SK-N-SH (cell line): ENCODE measurements around the gene EAF1. TPM values are rescaled to one million over a fixed set of nuclear protein-coding genes. Genes with fewer than 3 reads are reported as not detected.

Experiments
- CTCF ChIA-PET: fragments of 300-600, 350-600 bp; formaldehyde crosslinking; extraction: SDS; loops from one replicate; lab custom pipeline; 2021; lab: Yijun Ruan, JAX
- POLR2A ChIA-PET: fragments of 350-600 bp; sonication (Branson Sonifier 250); formaldehyde crosslinking; extraction: SDS; loops from one replicate; lab custom pipeline; 2020; ENCODE audit warnings: antibody characterized with exemption, inconsistent platforms; lab: Yijun Ruan, JAX
- DNase-seq: peaks from one replicate; pipeline ENCODE4 v3.0.0; 2012
- H2AFZ ChIP-seq: fragments of 200-600 bp; sonication (generic); 2 replicates; pipeline ENCODE4 v1.8.1; 2016; ENCODE audit warnings: antibody characterized with exemption, mild to moderate bottlenecking, low read depth
- H3F3A ChIP-seq: fragments of 200-600 bp; sonication (generic); replicated peaks from 2 replicates; pipeline ENCODE3; 2016; ENCODE audit warnings: antibody characterized with exemption, mild to moderate bottlenecking; ENCODE audit not compliant: insufficient read depth
- H3K27ac ChIP-seq, 2 experiments: fragments of 200-500 bp in 1 of 2; fragments of 200-600 bp in 1 of 2; sonication (Bioruptor generic) in 1 of 2; sonication (generic), shearing (Covaris generic) in 1 of 2; 2 replicates each; pipeline versions ENCODE4 v1.5.1 to v1.6.1; 2014 to 2016; ENCODE audit warnings: low read depth in 2 of 2, inconsistent platforms in 1 of 2, low read length in 1 of 2, mild to moderate bottlenecking in 1 of 2, mixed read lengths in 1 of 2
- H3K27me3 ChIP-seq: fragments of 200-600 bp; sonication (generic), shearing (Covaris generic); 2 replicates; pipeline ENCODE4 v1.6.1; 2016; ENCODE audit warnings: mixed run types; ENCODE audit not compliant: insufficient read depth
- H3K36me3 ChIP-seq, 2 experiments: fragments of 200-500 bp in 1 of 2; fragments of 200-600 bp in 1 of 2; sonication (Bioruptor generic) in 1 of 2; sonication (generic) in 1 of 2; replicated peaks in 1 of 2; 2 replicates each; pipeline versions ENCODE3 to v1.5.1; 2014 to 2016; ENCODE audit warnings: low read length in 1 of 2, mild to moderate bottlenecking in 1 of 2; ENCODE audit not compliant: insufficient read depth in 2 of 2, control insufficient read depth in 1 of 2
- H3K4me1 ChIP-seq, 2 experiments: fragments of 200-500 bp in 1 of 2; fragments of 200-600 bp in 1 of 2; sonication (Bioruptor generic) in 1 of 2; sonication (generic), shearing (Covaris generic) in 1 of 2; 2 replicates each; pipeline versions ENCODE4 v1.5.1 to v1.6.1; 2014 to 2016; ENCODE audit warnings: low read depth in 1 of 2, low read length in 1 of 2, mixed run types in 1 of 2; ENCODE audit not compliant: insufficient read depth in 2 of 2, control insufficient read depth in 1 of 2
- H3K4me2 ChIP-seq: fragments of 200-600 bp; sonication (generic), shearing (Covaris generic); 2 replicates; pipeline ENCODE4 v1.6.1; 2017; ENCODE audit warnings: mixed run types
- H3K4me3 ChIP-seq, 2 experiments: fragments of 200-500 bp in 1 of 2; fragments of 200-600 bp in 1 of 2; sonication (Bioruptor generic) in 1 of 2; sonication (generic), shearing (Covaris generic) in 1 of 2; 2 replicates each; pipeline versions ENCODE4 v1.5.1 to v1.8.1; 2014 to 2016; ENCODE audit warnings: low read depth in 2 of 2, inconsistent platforms in 1 of 2, low read length in 1 of 2, mild to moderate bottlenecking in 1 of 2, mixed read lengths in 1 of 2, moderate library complexity in 1 of 2
- H3K79me2 ChIP-seq: fragments of 200-600 bp; sonication (generic); 2 replicates; pipeline ENCODE4 v1.8.1; 2017; ENCODE audit warnings: mild to moderate bottlenecking; ENCODE audit not compliant: insufficient read depth
- H3K9ac ChIP-seq: fragments of 200-600 bp; sonication (generic); 2 replicates; pipeline ENCODE4 v1.6.1; 2017; ENCODE audit warnings: mixed run types
- H3K9me2 ChIP-seq: fragments of 200-600 bp; sonication (generic); 2 replicates; pipeline ENCODE4 v1.6.1; 2017; ENCODE audit warnings: mixed run types
- H3K9me3 ChIP-seq: fragments of 200-600 bp; sonication (generic); 2 replicates; pipeline ENCODE4 v1.6.1; 2017; ENCODE audit warnings: mixed run types, mild to moderate bottlenecking, moderate library complexity
- H4K20me1 ChIP-seq: fragments of 200-600 bp; sonication (generic); 2 replicates; pipeline ENCODE4 v1.6.1; 2017; ENCODE audit warnings: mild to moderate bottlenecking, mixed run types; ENCODE audit not compliant: insufficient read depth
- ELF1 ChIP-seq: IDR thresholded peaks from 2 replicates; pipeline ENCODE4 v1.4.0; 2012
- EZH2phosphoT487 ChIP-seq: fragments of 200-600 bp; sonication (generic); IDR thresholded peaks from 2 replicates; pipeline ENCODE4 v1.6.1; 2017; ENCODE audit warnings: low read depth, mixed run types, mild to moderate bottlenecking, antibody characterized with exemption, moderate library complexity, borderline replicate concordance
- FOXJ3 ChIP-seq: sonication (generic); formaldehyde crosslinking; IDR thresholded peaks from 2 replicates; pipeline ENCODE4 v1.5.1; 2020; ENCODE audit warnings: mild to moderate bottlenecking, missing genetic modification reagents
- FOXM1 ChIP-seq: IDR thresholded peaks from 2 replicates; pipeline ENCODE4 v1.4.0; 2012; ENCODE audit warnings: low read depth, mild to moderate bottlenecking
- GATA2 ChIP-seq: sonication (generic); formaldehyde crosslinking; IDR thresholded peaks from 2 replicates; pipeline ENCODE4 v1.5.0; 2020; ENCODE audit warnings: mild to moderate bottlenecking, missing genetic modification reagents
- JUND ChIP-seq: IDR thresholded peaks from 2 replicates; pipeline ENCODE4 v1.4.0; 2012
- MEF2A ChIP-seq: IDR thresholded peaks from 2 replicates; pipeline ENCODE4 v1.4.0; 2012; ENCODE audit warnings: low read depth, borderline replicate concordance
- NFIC ChIP-seq: IDR thresholded peaks from 2 replicates; pipeline ENCODE4 v1.4.0; 2012; ENCODE audit warnings: borderline replicate concordance
- NRF1 ChIP-seq: IDR thresholded peaks from 2 replicates; pipeline ENCODE4 v1.6.1; 2012; ENCODE audit warnings: low read depth, mild to moderate bottlenecking, low read length
- POLR2AphosphoS5 ChIP-seq: IDR thresholded peaks from 2 replicates; pipeline ENCODE4 v1.6.1; 2012; ENCODE audit warnings: low read depth, low read length
- RCOR1 ChIP-seq: fragments of 150-350 bp; IDR thresholded peaks from 2 replicates; pipeline ENCODE4 v1.6.1; 2017; ENCODE audit warnings: antibody characterized with exemption, low read length
- SIN3A ChIP-seq: IDR thresholded peaks from 2 replicates; pipeline ENCODE4 v1.6.1; 2012; ENCODE audit warnings: low read depth, mild to moderate bottlenecking, low read length, moderate library complexity, borderline replicate concordance
- TCF12 ChIP-seq: IDR thresholded peaks from 2 replicates; pipeline ENCODE4 v1.4.0; 2012
- USF1 ChIP-seq: IDR thresholded peaks from 2 replicates; pipeline ENCODE4 v1.4.0; 2012; ENCODE audit warnings: low read depth, borderline replicate concordance
- WGBS: methylation state at CpG from one replicate; pipeline ENCODE4 v1.1.6; 2017; ENCODE audit warnings: low lambda C conversion rate; 5-methylcytosine and 5-hydroxymethylcytosine counted together
- polyA plus RNA-seq, 3 experiments: library from polyadenylated mRNA; depleted of rRNA; stranded (reverse); fragments of >200 nt; gene quantifications; 2 replicates each; pipeline ENCODE4 v1.2.3, GENCODE V29; 2012
- TF ChIP-seq, protein P1 (sequence below): fragments of 150-350 bp; IDR thresholded peaks from 2 replicates; pipeline ENCODE4 v1.6.1; 2016; ENCODE audit warnings: mild to moderate bottlenecking, low read depth, low read length
- TF ChIP-seq, protein P2 (sequence below): fragments of 200-600 bp; sonication (generic); IDR thresholded peaks from 2 replicates; pipeline ENCODE4 v1.6.1; 2017; ENCODE audit warnings: antibody characterized with exemption, mild to moderate bottlenecking, moderate library complexity
- TF ChIP-seq, protein P3 (sequence below): IDR thresholded peaks from 2 replicates; pipeline ENCODE4; 2012

EAF1 gene
- polyA plus RNA-seq, 1 of the 3 experiments (the other 2 are of a cell fraction) = 10.0 TPM

DNA sequence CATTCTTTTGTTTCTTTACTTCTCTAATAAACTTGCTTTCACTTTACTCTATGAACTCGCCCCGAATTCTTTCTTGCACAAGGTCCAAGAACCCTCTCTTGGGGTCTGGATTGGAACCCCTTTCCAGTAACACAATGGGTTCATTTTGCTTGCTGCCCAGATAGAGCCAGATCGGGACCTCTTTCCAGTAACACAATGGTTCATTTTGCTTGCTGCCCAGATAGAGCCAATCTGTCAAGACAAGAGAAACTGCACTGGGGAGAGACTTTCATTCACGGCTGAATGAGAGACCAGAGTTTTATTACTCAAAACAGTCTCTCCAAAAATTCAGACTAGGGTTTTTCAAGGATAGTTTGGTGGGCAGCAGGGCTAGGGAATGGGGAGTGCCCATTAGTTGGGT lies 25.5 kb upstream of the EAF1 start:
- CTCF ChIA-PET = interaction anchor here (8.1 kb wide), 1 partner anchor 198 kb away, joined by 53 read pairs; the partner anchor contains the start of gene CAPN7
- H3K9me3 ChIP-seq = no peaks in the 10 kb centered on the region
- H3K4me1 ChIP-seq = no peaks in the 10 kb centered on the region
- H3K9me2 ChIP-seq = no peaks in the 10 kb centered on the region
- H3K27ac ChIP-seq = no peak overlapping the region
- H3K4me3 ChIP-seq = no peak overlapping the region
- peaks cover 5% of the 10 kb centered on the region for H3F3A ChIP-seq
- no peaks in the 10 kb centered on the region for H4K20me1 ChIP-seq
- no peaks in the 10 kb centered on the region for H3K79me2 ChIP-seq
- POLR2A ChIA-PET = no interaction called here
- H3K36me3 ChIP-seq = no peaks in the 10 kb centered on the region
- no peak for DNase-seq
- no peak overlapping the region for H3K4me2 ChIP-seq
- H2AFZ ChIP-seq = no peak overlapping the region
- no peaks in the 10 kb centered on the region for H3K27me3 ChIP-seq
- H3K9ac ChIP-seq = no peak overlapping the region
- TF ChIP-seq TCF12 = no peak
- TF ChIP-seq GATA2 = no peak
- no peak for TF ChIP-seq SIN3A
- no peak for TF ChIP-seq EZH2phosphoT487
- no peak for TF ChIP-seq NFIC
- TF ChIP-seq JUND = no peak
- no peak for TF ChIP-seq ELF1
- TF ChIP-seq, protein P1, sequence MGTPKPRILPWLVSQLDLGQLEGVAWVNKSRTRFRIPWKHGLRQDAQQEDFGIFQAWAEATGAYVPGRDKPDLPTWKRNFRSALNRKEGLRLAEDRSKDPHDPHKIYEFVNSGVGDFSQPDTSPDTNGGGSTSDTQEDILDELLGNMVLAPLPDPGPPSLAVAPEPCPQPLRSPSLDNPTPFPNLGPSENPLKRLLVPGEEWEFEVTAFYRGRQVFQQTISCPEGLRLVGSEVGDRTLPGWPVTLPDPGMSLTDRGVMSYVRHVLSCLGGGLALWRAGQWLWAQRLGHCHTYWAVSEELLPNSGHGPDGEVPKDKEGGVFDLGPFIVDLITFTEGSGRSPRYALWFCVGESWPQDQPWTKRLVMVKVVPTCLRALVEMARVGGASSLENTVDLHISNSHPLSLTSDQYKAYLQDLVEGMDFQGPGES = no peak
- no peak for TF ChIP-seq FOXM1
- TF ChIP-seq, protein P2, sequence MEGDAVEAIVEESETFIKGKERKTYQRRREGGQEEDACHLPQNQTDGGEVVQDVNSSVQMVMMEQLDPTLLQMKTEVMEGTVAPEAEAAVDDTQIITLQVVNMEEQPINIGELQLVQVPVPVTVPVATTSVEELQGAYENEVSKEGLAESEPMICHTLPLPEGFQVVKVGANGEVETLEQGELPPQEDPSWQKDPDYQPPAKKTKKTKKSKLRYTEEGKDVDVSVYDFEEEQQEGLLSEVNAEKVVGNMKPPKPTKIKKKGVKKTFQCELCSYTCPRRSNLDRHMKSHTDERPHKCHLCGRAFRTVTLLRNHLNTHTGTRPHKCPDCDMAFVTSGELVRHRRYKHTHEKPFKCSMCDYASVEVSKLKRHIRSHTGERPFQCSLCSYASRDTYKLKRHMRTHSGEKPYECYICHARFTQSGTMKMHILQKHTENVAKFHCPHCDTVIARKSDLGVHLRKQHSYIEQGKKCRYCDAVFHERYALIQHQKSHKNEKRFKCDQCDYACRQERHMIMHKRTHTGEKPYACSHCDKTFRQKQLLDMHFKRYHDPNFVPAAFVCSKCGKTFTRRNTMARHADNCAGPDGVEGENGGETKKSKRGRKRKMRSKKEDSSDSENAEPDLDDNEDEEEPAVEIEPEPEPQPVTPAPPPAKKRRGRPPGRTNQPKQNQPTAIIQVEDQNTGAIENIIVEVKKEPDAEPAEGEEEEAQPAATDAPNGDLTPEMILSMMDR = no peak
- no peak for TF ChIP-seq USF1
- TF ChIP-seq MEF2A = no peak
- WGBS = 92% methylated on average over 4 of the region's 4 CpGs

DNA sequence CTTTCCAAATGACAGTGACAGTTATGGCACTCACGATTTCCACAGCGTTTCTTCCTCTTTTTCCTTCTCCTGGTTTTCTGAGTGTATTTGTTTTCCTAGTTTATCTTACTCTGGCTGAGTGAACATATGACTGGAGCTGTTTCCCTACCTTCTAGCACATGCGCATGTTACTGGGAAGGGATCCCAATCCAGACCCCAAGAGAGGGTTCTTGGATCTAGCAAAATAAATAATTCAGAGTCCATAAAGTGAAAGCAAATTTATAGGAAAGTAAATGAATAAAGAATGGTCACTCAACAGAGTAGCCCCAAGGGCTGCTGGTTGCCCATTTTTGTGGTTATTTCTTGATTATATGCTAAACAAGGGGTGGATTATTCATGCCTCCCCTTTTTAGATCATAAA lies 23.9 kb upstream of the EAF1 start:
- Histone ChIP-seq H3K4me2 (no peak overlapping the region), H3K79me2 (no peaks in the 10 kb centered on the region), H3K9me3 (no peaks in the 10 kb centered on the region), H3K27me3 (no peaks in the 10 kb centered on the region), H3K27ac (no peak overlapping the region), H3K4me1 (no peaks in the 10 kb centered on the region), H3F3A (peaks cover 5% of the 10 kb centered on the region), H3K4me3 (no peak overlapping the region), H3K9me2 (no peaks in the 10 kb centered on the region), H2AFZ (no peak overlapping the region), H3K9ac (no peak overlapping the region), H3K36me3 (no peaks in the 10 kb centered on the region), H4K20me1 (no peaks in the 10 kb centered on the region)
- no peak for TF ChIP-seq SIN3A
- no peak for TF ChIP-seq POLR2AphosphoS5
- no peak for TF ChIP-seq FOXM1
- TF ChIP-seq, protein P3, sequence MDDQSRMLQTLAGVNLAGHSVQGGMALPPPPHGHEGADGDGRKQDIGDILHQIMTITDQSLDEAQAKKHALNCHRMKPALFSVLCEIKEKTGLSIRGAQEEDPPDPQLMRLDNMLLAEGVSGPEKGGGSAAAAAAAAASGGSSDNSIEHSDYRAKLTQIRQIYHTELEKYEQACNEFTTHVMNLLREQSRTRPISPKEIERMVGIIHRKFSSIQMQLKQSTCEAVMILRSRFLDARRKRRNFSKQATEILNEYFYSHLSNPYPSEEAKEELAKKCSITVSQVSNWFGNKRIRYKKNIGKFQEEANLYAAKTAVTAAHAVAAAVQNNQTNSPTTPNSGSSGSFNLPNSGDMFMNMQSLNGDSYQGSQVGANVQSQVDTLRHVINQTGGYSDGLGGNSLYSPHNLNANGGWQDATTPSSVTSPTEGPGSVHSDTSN = no peak
- no peak for TF ChIP-seq FOXJ3 (CRISPR knock-in tag)
- TF ChIP-seq RCOR1 = no peak
- TF ChIP-seq EZH2phosphoT487 = no peak
- TF ChIP-seq NRF1 = no peak
- WGBS = 89% methylated on average over 3 of the region's 3 CpGs
- ChIA-PET CTCF (interaction anchor here (0.5 to 9.4 kb wide), 4 partner anchors 138 to 546 kb away, joined by 3 to 85 read pairs (median 28); partner anchors contain the start of gene CAPN7), POLR2A (no interaction called here)
- DNase-seq = no peak
